HG03196 (cell line): ENCODE measurements around the gene ADO.
A peak's percentile ranks its signal among the peaks of the same experiment; 100 is the strongest.

ENCODE experiments used
- ATAC-seq: cut with Tn5 transposase; IDR thresholded peaks from one replicate; pipeline ENCODE4 v1.9.1; 2021; ENCODE audit not compliant: unreplicated experiment

The ADO gene

GRCh38 chr10:62792261-62792660 is 12.3 kb upstream of the ADO start:
- no peak for ATAC-seq

GRCh38 chr10:62794306-62794705 is 10.2 kb upstream of the ADO start:
- ATAC-seq: no peak

GRCh38 chr10:62795100-62795499 is 9.4 kb upstream of the ADO start:
- no peak for ATAC-seq

GRCh38 chr10:62795762-62796161 is 8.8 kb upstream of the ADO start:
- no peak for ATAC-seq

GRCh38 chr10:62796896-62797295 is 7.6 kb upstream of the ADO start:
- no peak for ATAC-seq

- ATAC-seq: no peak
Measured at GRCh38 chr10:62801871-62802270, 2.6 kb upstream of the ADO start.

GRCh38 chr10:62803724-62804355 is 680 bp upstream of the ADO start:
- ATAC-seq: peak; percentile 1

GRCh38 chr10:62805231-62806099 is 945 bp downstream of the ADO start:
- ATAC-seq: peak; percentile 22

- no peak for ATAC-seq
Measured at GRCh38 chr10:62806251-62806650, 1.7 kb downstream of the ADO start.

GRCh38 chr10:62810156-62810902 is 5.8 kb downstream of the ADO start:
- ATAC-seq: no peak

GRCh38 chr10:62811159-62811875 is 6.8 kb downstream of the ADO start:
- peak; percentile 35 for ATAC-seq

GRCh38 chr10:62812672-62813439 is 8.3 kb downstream of the ADO start:
- no peak for ATAC-seq

GRCh38 chr10:62813453-62813852 is 8.9 kb downstream of the ADO start:
- ATAC-seq: no peak

- no peak for ATAC-seq
Measured at GRCh38 chr10:62813981-62814380, 9.5 kb downstream of the ADO start.

- ATAC-seq: no peak
Measured at GRCh38 chr10:62814756-62815380, 10.3 kb downstream of the ADO start.

- no peak for ATAC-seq
Measured at GRCh38 chr10:62815381-62816075, 11.0 kb downstream of the ADO start.

GRCh38 chr10:62816076-62816330 is 11.5 kb downstream of the ADO start:
- ATAC-seq: no peak

GRCh38 chr10:62816331-62817120 is 12.0 kb downstream of the ADO start, which contains the start of gene EGR2:
Gene EGR2 (minus strand): TSS chr10:62816366. CDS start chr10:62816029, 337 bp downstream.
- ATAC-seq: peak; percentile 81
